GM15510 (cell line): ENCODE measurements around the gene CHCHD6.

ENCODE experiments used
- POLR2A ChIP-seq: IDR thresholded peaks from 3 replicates; pipeline ENCODE4 v1.6.1; 2011; ENCODE audit warnings: borderline replicate concordance; ENCODE audit not compliant: insufficient read length; ENCODE audit errors: extremely low read depth

Gene CHCHD6

GRCh38 chr3:126780666-126781065, 76.6 kb downstream of the CHCHD6 start:
- no peak for TF ChIP-seq POLR2A

GRCh38 chr3:126781406-126781805, 77.4 kb downstream of the CHCHD6 start:
- TF ChIP-seq POLR2A, result no peak

- TF ChIP-seq POLR2A, result no peak
Observed at GRCh38 chr3:126781889-126782491, 78.0 kb downstream of the CHCHD6 start.

GRCh38 chr3:126782536-126782935, 78.5 kb downstream of the CHCHD6 start:
- TF ChIP-seq POLR2A, result no peak

- no peak for TF ChIP-seq POLR2A
Observed at GRCh38 chr3:126784254-126784653, 80.2 kb downstream of the CHCHD6 start.

GRCh38 chr3:126792998-126793397, 89.0 kb downstream of the CHCHD6 start:
- no peak for TF ChIP-seq POLR2A

- TF ChIP-seq POLR2A, result no peak
Observed at GRCh38 chr3:126797563-126797962, 93.5 kb downstream of the CHCHD6 start.

GRCh38 chr3:126798521-126798920, 94.5 kb downstream of the CHCHD6 start:
- no peak for TF ChIP-seq POLR2A

- no peak for TF ChIP-seq POLR2A
Observed at GRCh38 chr3:126799099-126799498, 95.1 kb downstream of the CHCHD6 start.

- TF ChIP-seq POLR2A, result no peak
Observed at GRCh38 chr3:126807795-126808194, 103.8 kb downstream of the CHCHD6 start.

- TF ChIP-seq POLR2A, result no peak
Observed at GRCh38 chr3:126811530-126811929, 107.5 kb downstream of the CHCHD6 start.

GRCh38 chr3:126816298-126816697, 112.3 kb downstream of the CHCHD6 start:
- TF ChIP-seq POLR2A, result no peak

GRCh38 chr3:126816986-126817777, 113.1 kb downstream of the CHCHD6 start:
- TF ChIP-seq POLR2A, result no peak

GRCh38 chr3:126817781-126818180, 113.7 kb downstream of the CHCHD6 start:
- no peak for TF ChIP-seq POLR2A

- no peak for TF ChIP-seq POLR2A
Observed at GRCh38 chr3:126818400-126819095, 114.5 kb downstream of the CHCHD6 start.
